Amniotic stem cell (primary cell): ENCODE measurements around the gene ALG1L2.
"Not testable (repeated sequence)": the region's sequence is repeated elsewhere in the genome, so short reads cannot be mapped to it uniquely, and the experiment has no call there.

ENCODE experiments used
- DNase-seq: peaks from one replicate; lab custom pipeline; 2025; lab: John Stamatoyannopoulos, UW

ALG1L2 gene

DNA sequence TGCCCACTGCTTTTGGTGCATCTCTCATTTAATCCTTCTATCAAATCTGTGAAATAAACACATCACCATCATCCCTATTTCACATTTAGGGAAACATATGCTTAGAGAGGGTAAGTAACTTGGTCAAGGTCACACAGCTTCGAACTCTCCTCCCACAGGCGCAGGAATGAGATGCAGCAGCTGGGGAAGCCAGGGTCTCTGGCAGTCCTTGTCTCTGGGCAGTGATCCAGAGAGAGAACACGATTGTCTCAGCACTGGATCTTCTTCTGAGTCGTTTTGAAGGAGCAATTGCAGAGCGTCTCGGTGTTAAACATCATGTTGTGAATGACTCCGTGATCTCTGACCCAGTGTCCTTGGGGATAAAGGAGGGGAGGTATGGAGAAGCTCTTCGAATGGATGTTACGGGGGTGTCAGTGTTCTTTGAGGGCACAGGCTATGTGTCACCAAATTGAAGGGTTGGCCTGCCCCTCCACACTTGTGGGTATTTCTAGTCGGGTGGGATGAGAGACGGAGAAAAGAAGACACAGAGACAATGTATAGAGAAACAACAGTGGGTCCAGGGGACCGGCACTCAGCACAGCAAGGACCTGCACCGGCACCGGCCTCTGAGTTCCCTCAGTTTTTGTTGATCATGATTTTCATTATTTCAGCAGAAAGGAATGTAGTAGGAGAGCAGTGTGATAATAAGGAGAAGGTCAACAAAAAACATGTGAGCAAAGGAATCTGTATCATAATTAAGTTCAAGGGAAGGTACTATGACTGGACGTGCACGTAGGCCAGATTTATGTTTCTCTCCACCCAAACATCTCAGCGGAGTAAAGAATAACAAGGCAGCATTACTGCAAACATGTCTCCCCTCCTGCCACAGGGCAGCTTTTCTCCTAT, 41.5 kb downstream of the ALG1L2 start:
- not testable (repeated sequence) for DNase-seq

DNA sequence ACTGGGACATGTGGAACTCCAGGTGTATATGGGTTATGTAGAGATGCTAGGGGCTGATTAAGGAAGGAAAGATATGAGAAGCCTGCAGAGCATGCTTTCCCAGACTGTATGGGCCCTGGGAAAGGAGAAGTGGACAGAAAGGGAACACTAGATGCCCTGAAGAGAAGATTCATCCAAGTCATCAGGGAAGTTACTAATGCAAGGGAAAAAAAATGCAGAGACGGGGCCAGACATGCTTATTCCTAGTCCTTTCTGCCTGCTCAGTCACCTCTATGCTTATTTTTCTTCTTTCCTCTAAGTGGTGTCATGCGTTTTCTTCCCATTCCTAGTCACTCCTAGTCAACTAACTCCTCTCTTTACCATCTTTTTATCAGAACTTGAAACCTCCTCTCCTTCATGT, 43.8 kb downstream of the ALG1L2 start:
- DNase-seq = not testable (repeated sequence)

DNA sequence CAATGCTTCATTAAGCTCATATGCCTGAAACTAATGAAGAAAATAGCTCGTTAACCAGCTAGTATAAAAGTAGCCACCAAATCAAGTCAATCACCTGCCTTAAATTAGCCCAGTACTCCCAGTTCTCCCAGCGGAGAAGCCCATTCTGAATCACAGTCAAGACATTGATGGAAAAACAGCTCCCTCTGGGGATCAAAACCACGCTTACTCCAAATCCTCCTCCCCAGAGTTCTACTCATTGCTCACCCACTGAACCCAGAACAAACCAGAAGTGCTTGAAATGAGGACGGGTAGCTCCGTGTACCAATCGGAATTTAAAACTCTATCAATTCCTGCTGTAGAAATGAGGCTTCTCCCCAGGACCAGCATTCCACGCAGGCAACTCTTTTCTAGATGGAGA, 54.7 kb downstream of the ALG1L2 start:
- DNase-seq = not testable (repeated sequence)

DNA sequence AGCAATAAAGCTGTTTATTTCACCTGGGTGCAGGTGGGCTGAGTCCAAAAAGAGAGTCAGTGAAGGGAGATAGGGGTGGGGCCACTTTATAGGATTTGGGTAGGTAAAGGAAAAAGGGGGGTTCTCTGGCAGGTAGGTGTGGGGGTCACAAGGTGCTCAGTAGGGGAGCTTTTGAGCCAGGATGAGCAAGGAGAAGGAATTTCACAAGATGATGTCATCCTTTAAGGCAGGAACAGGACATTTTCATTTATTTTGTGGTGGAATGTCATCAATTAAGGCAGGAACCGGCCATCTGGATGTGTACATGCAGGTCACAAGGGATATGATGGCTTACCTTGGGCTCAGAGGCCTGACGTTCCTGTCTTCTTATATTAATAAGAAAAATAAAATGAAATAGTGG, 56.1 kb downstream of the ALG1L2 start:
- not testable (repeated sequence) for DNase-seq

DNA sequence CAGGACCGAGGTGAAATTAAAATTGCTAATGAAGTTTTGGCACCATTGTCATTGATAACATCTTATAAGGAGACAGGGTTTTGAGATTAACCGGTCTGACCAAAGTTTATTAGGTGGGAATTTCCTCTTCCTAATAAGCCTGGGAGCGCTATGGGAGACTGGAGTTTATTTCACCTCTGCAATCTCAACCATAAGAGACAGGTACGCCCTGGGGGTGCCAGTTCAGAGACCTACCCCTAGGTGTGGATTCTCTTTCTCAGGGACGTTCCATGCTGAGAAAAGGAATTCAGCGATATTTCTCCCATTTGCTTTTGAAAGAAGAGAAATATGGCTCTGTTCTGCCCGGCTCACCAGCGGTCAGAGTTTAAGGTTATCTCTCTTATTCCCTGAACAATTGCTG, 57.4 kb downstream of the ALG1L2 start:
- DNase-seq = not testable (repeated sequence)

DNA sequence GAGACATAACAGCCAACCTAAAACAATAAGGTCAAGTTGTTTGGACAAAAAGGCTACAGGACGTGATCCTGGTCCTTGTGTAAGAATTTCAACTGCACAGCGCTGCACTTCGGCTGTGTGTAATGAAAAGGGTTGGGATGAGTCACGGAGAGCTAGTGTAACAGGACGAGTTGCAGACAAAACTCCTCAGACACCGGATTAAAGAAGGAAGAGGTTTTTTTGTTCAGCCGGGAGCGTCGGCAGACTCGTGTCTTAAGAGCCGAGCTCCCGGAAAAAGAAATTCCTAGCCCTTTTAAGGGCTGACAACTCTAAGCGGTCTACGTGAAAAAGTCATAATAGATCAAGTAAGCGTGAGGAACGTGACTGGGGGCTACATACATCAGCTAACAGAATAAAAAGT, 59.1 kb downstream of the ALG1L2 start:
- DNase-seq = not testable (repeated sequence)

DNA sequence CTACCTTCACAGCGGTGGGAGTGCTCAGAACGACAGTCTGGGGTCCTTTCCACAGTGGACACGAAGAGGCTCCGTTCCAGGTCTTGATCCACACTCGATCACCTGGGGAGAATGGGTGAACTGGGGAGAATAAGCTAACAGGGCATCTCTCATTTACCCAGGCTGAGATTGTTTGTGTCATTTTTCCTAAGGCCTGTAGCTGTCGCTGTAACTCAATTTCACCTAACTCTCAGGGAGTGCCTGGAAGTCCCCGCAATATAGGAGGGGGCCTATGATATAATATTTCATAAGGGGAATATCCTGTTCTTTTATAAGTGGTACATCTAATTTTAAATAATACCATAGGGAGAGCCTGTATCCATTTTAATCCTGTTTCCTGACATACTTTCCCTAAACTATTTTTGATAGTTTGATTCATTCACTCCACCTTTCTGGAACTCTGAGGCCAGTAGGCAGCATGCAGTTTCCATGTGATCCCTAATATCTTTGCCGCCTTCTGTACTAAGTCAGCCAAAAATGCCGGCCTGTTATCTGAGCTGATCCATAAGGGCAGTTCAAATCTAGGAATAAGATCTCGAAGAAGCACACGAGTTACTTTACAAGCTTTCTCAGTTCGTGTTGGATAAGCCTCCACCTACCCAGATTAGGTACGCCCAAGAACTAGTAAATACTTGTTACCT, 62.2 kb downstream of the ALG1L2 start:
- DNase-seq = not testable (repeated sequence)

DNA sequence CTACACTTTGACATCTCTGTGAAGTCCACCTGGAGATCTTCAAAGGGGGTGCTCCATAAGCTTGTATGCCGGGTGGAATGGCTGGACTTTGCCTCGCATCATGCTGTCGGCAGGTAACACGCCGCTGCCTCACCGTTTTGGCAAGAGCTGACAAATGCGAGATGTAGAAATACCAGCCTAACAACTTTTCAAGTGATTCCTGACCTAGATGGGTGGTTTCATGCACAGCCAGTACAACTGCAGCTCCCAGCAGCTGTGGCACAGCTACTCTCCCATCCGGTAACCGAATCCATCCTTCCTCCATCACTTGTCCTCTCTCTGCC, 62.7 kb downstream of the ALG1L2 start:
- DNase-seq = not testable (repeated sequence)

DNA sequence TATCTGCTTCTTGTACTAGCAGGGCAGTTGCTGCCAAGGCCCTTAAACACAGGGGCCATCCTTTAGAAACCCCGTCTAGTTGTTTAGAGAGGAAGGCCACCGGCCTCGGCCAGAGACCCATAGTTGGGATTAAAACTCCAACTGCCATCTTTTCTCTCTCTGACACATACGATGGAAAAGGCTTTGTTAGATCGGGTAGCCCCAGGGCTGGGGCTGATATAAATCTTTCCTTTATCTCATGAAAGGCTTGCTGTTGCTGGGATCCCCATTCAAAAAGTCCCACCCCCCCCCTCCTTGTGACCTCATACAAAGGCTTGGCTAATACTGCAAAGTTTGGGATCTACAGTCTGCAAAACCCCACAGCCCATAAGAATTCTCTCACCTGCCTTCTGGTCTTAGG, 63.8 kb downstream of the ALG1L2 start:
- not testable (repeated sequence) for DNase-seq

DNA sequence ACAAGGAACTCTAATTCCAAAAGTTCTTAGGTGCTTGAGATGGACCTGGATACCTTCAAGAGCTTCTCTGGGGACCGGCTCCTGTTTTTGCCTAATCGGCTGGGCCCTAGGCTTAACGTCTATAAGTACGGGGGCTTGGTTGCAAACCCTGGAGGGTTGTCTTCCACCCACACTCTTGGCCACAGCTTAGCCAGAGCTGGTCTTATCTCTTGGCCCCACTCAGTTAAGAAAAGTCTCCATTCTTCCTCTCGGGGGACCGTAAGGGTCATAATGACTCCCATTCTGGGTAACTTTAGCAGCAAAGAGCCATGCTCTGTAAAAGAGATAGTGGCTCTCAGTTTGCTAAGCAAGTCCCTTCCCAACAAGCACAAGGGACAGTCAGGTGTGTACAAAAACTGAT, 64.8 kb downstream of the ALG1L2 start:
- not testable (repeated sequence) for DNase-seq
